Testis (tissue), 3 donors: ENCODE data around the gene HOXD13. TPM values are rescaled to one million over a fixed set of nuclear protein-coding genes. Genes with fewer than 3 reads are reported as not detected.

Experiments
- DNase-seq: peaks from one replicate; pipeline ENCODE4 v3.0.0-alpha.2; 2019
- H3K27ac ChIP-seq, 2 donors: fragments of 200-600 bp; sonication (generic); one replicate each; pipeline ENCODE4 v1.5.1; 2019
- H3K27me3 ChIP-seq: fragments of 200-600 bp; sonication (generic); one replicate; pipeline ENCODE4 v1.5.1; 2019
- H3K36me3 ChIP-seq: fragments of 200-600 bp; sonication (generic); one replicate; pipeline ENCODE4 v1.5.1; 2017; ENCODE audit warnings: low read depth; ENCODE audit errors: missing control alignments
- H3K4me1 ChIP-seq: fragments of 200-600 bp; sonication (generic); one replicate; pipeline ENCODE4 v1.5.1; 2019
- H3K4me3 ChIP-seq, 2 donors: fragments of 200-600 bp; sonication (generic); one replicate each; pipeline ENCODE4 v1.5.1; 2017 to 2019
- H3K9me3 ChIP-seq: fragments of 200-600 bp; sonication (generic); one replicate; pipeline ENCODE4 v1.5.1; 2017
- CTCF ChIP-seq, 3 experiments: fragments of 450-650 bp in 2 of 3; fragments of 200-600 bp in 1 of 3; sonication (generic) in 1 of 3; IDR thresholded peaks; one replicate each; pipeline ENCODE4 v1.5.1; 2016 to 2019; ENCODE audit warnings: antibody characterized with exemption in 3 of 3, mild to moderate bottlenecking in 2 of 3, moderate library complexity in 1 of 3
- POLR2A ChIP-seq: fragments of 450-650 bp; IDR thresholded peaks from one replicate; pipeline ENCODE4 v1.6.1; 2017; ENCODE audit warnings: antibody characterized with exemption, mild to moderate bottlenecking, moderate library complexity
- WGBS, 2 donors: methylation state at CpG; one replicate each; pipeline ENCODE4 v1.1.5; 2018; 5-methylcytosine and 5-hydroxymethylcytosine counted together
- intact Hi-C: fragments of 100-400 bp; cut with DNase I; formaldehyde crosslinking; loops from one replicate; pipeline ENCODE4 v1.15.1; 2023; ENCODE audit warnings: low total_unique reads
- polyA plus RNA-seq: library from polyadenylated mRNA; stranded (reverse); fragments of 350-450 nt; fragmentation: Illumina TruSeq; extraction: RNeasy Lipid Tissue Mini Kit (QIAGEN cat#74804); gene quantifications from one replicate; pipeline ENCODE4 v1.2.3, GENCODE V29; 2014; ENCODE audit warnings: low read depth, low replicate concordance; ENCODE audit not compliant: insufficient read depth
- total RNA-seq, 2 donors: library from RNA; depleted of rRNA; stranded (reverse); fragments of >200 nt; gene quantifications; one replicate each; pipeline ENCODE4 v1.2.3, GENCODE V29; 2016

HOXD13 gene
- total and polyA plus RNA-seq, 3 donors from 2014 or later = 0.31 to 0.36 TPM; not detected in 1

DNA sequence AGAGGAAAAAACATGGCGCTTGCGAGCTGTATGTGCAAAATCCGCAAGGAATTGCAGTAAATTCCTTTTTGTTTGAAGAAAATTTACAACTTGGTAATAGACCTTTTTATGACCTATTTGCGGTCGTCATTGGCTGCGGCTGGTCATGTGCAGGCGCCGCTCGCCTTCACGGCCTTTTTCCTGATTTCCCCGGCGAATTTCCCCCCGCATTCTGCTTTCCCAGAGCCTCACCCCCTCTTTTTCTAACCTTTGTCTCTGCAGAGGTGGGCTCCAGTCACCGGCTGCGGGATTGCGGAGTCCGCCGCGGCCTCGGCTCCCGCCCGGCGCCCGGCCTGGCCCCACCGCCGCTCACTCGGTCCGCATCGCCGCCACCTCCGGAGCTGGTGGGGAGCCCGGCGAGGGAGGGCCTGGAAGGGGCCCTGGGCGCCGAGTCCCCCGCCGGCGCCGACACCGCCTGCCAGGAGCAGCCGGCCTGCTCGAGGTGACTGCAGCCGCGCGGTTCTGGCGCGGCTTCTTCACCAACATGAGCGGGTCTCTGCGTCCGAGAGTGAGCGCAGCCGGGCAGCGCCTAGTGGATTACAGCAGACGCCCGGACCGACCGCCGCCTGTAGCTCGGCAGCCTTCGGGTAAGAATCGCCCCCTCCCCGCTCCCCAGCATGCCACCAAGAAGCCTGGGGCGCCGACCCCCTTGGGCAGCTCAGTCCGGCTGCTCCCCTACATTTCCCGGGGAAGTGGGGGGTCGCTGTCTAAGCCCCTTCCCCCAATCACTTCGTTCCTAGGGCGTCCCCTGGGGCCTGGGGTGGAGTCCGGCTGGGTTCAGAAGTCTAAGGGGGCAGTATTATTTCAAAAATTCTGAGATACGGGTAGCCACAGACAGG is 44.1 kb downstream of the HOXD13 start:
- H3K27me3 ChIP-seq = no peaks in the 10 kb centered on the region
- no peak for TF ChIP-seq CTCF (IDR thresholded peaks at IDR 0.05)
- TF ChIP-seq POLR2A = no peak
- peak; percentile 72 for DNase-seq
- H3K36me3 ChIP-seq = no peaks in the 10 kb centered on the region
- WGBS, 2 donors = 1 to 2% methylated on average over 28 to 70 of the region's 71 CpGs
- H3K27ac ChIP-seq = peak overlapping the region; percentile 97 to 99
- H3K9me3 ChIP-seq = no peaks in the 10 kb centered on the region
- peaks cover 13% of the 10 kb centered on the region for H3K4me1 ChIP-seq
- intact Hi-C loops = no loop called here
- peak overlapping the region; percentile 87 to 89 for H3K4me3 ChIP-seq

DNA sequence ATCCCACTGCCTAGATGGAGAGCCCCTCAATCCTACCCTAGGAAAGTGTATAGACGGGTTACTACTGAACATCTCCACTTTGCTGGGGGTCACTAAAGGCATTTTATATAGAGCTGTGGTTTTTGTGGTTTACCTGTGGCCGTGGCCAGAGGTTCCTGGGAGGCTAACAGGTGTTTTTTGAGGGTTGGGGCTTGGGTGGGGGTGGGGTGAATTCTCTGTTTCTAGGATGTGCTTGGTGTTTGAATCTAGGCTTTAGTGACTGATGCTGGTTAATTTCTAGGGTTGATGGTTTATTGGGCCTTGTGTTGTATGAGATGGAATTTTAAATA is 44.7 kb downstream of the HOXD13 start:
- TF ChIP-seq POLR2A (no peak), CTCF (IDR thresholded peaks at IDR 0.05) (no peak)
- Histone ChIP-seq H3K27ac (peak overlapping the region; percentile 97 to 99), H3K4me1 (peaks cover 13% of the 10 kb centered on the region), H3K27me3 (no peaks in the 10 kb centered on the region), H3K4me3 (peak overlapping the region; percentile 87 to 89), H3K9me3 (no peaks in the 10 kb centered on the region), H3K36me3 (no peaks in the 10 kb centered on the region)
- intact Hi-C loops = no loop called here
- 5 to 10% methylated on average over 2 of the region's 2 CpGs for WGBS, 2 donors
- DNase-seq = no peak

DNA sequence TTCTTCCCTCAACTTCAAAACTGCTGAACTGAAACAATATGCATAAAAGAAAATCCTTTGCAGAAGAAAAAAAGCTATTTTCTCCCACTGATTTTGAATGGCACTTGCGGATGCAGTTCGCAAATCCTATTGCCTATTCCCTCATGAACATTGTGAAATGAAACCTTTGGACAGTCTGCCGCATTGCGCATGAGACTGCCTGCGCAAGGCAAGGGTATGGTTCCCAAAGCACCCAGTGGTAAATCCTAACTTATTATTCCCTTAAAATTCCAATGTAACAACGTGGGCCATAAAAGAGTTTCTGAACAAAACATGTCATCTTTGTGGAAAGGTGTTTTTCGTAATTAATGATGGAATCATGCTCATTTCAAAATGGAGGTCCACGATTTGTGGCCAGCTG is 45.4 kb downstream of the HOXD13 start:
- TF ChIP-seq CTCF (IDR thresholded peaks at IDR 0.05) (no peak), POLR2A (no peak)
- no peak for DNase-seq
- 16 to 18% methylated on average over 8 of the region's 8 CpGs for WGBS, 2 donors
- Histone ChIP-seq H3K36me3 (no peaks in the 10 kb centered on the region), H3K9me3 (no peaks in the 10 kb centered on the region), H3K4me3 (peak overlapping the region; percentile 87 to 89), H3K27ac (peak overlapping the region; percentile 79 to 99), H3K4me1 (peaks cover 13% of the 10 kb centered on the region), H3K27me3 (no peaks in the 10 kb centered on the region)
- intact Hi-C loops = no loop called here

- TF ChIP-seq POLR2A = no peak
- TF ChIP-seq CTCF (IDR thresholded peaks at IDR 0.05) = no peak
- H3K27me3 ChIP-seq = no peaks in the 10 kb centered on the region
- peak overlapping the region; percentile 87 to 89 for H3K4me3 ChIP-seq
- H3K9me3 ChIP-seq = no peaks in the 10 kb centered on the region
- no peak for DNase-seq
- H3K27ac ChIP-seq = peak overlapping the region; percentile 79 to 99
- 10 to 21% methylated on average over 14 of the region's 14 CpGs for WGBS, 2 donors
- peaks cover 13% of the 10 kb centered on the region for H3K4me1 ChIP-seq
- no peaks in the 10 kb centered on the region for H3K36me3 ChIP-seq
- intact Hi-C loops = no loop called here
Observed at GRCh38 chr2:176138526-176138922, 46.0 kb downstream of the HOXD13 start.
